ENCODE results near the gene MRPL21. TPM values are rescaled to one million over a fixed set of nuclear protein-coding genes. Genes with fewer than 3 reads are reported as not detected.
"Not testable (repeated sequence)": the region's sequence is repeated elsewhere in the genome, so short reads cannot be mapped to it uniquely, and the experiment has no call there.

MRPL21 gene
- total RNA-seq, 1 experiment from 2014 or later, result 179 TPM

GRCh38 chr11:68857037-68857586 lies 46.5 kb downstream of the MRPL21 start:
- no peaks in the 10 kb centered on the region for H3K9me3 Mint-ChIP-seq (ENCODE audit: unreplicated experiment)
- POLR2A ChIA-PET, result no interaction called here
- H3K36me3 Mint-ChIP-seq (ENCODE audit: insufficient read depth, unreplicated experiment), result peaks cover 6% of the 10 kb centered on the region
- Histone ChIP-seq H3K4me3 (ENCODE audit: low read depth, low read length) (no peak overlapping the region), H3K4me1 (peaks cover 20% of the 10 kb centered on the region), H3K27me3 (replicated peaks; ENCODE audit: control insufficient read depth, insufficient read depth, low read length) (no peaks in the 10 kb centered on the region), H3K36me3 (ENCODE audit: control insufficient read depth, insufficient read depth, low read length) (no peaks in the 10 kb centered on the region), H3K9me3 (0 out of 2 replicates have a peak, but pooled peaks cover 3% of the 10 kb centered on the region)
- H3K27me3 Mint-ChIP-seq (ENCODE audit: insufficient read depth, unreplicated experiment), result no peaks in the 10 kb centered on the region
- TF ChIP-seq CTCF (IDR thresholded peaks at IDR 0.05; ENCODE audit: insufficient read depth in 1 of 2, low read depth in 1 of 2, low read length in 1 of 2, severe bottlenecking in 1 of 2, unreplicated experiment in 1 of 2), result no peak
- no TSS peak for BruUV-seq (replicated peaks)
- H3K27ac Mint-ChIP-seq (ENCODE audit: unreplicated experiment), result peak overlapping the region; percentile 77
- DNase-seq, result no peak
- H3K4me1 Mint-ChIP-seq (ENCODE audit: low read depth, unreplicated experiment), result peaks cover 13% of the 10 kb centered on the region
- peak overlapping the region; percentile 15 for H3K4me3 Mint-ChIP-seq (ENCODE audit: unreplicated experiment)
- CTCF ChIA-PET, result no interaction called here
- intact Hi-C loops (cut with micrococcal nuclease; ENCODE audit: unreplicated experiment), result loop anchor here (1.0 to 5.0 kb wide), 2 partner anchors 18 to 225 kb away; no protein-coding TSS in a partner anchor

DNA sequence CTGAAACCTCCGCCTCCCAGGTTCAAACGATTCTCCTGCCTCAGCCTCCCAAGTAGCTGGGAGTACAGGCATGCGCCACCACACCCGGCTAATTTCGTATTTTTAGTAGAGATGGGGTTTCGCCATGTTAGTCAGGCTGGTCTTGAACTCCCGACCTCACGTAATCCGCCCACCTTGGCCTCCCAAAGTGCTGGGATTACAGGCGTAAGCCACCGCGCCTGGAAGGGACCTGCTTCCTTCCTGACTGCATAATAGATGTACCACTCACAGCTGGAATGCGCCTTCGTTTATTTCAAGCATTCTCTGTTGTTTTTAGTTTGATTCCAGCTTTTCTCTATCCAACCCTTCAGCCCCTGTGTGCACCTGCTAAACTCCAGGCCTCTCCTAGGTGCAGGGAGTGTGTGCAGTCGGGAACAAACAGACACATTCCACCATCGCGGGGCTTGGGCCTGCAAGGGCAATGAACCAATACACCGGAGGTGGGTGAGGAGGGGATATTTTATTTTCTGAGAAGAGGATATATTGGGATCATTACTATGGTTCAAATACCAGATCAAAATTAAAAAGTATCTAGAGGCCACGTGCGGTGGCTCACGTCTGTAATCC lies 47.1 kb downstream of the MRPL21 start:
- CTCF ChIA-PET, result interaction anchor here (0.7 kb wide), 1 partner anchor 554 kb away, joined by 4 read pairs; no protein-coding TSS in a partner anchor
- H3K4me1 ChIP-seq, result peaks cover 20% of the 10 kb centered on the region
- H3K9me3 Mint-ChIP-seq (ENCODE audit: unreplicated experiment); H3K9me3 ChIP-seq; H3K36me3 ChIP-seq (ENCODE audit: control insufficient read depth, insufficient read depth, low read length); H3K4me3 Mint-ChIP-seq (ENCODE audit: unreplicated experiment); H3K27me3 ChIP-seq (replicated peaks; ENCODE audit: control insufficient read depth, insufficient read depth, low read length); H3K36me3 Mint-ChIP-seq (ENCODE audit: insufficient read depth, unreplicated experiment); H3K27me3 Mint-ChIP-seq (ENCODE audit: insufficient read depth, unreplicated experiment); H3K4me3 ChIP-seq (ENCODE audit: low read depth, low read length); POLR2A ChIA-PET; BruUV-seq (replicated peaks); DNase-seq: not testable (repeated sequence)
- intact Hi-C loops (cut with micrococcal nuclease; ENCODE audit: unreplicated experiment), result loop anchor here (1.0 to 5.0 kb wide), 2 partner anchors 17 to 224 kb away; no protein-coding TSS in a partner anchor
- peak overlapping the region; percentile 77 for H3K27ac Mint-ChIP-seq (ENCODE audit: unreplicated experiment)
- H3K4me1 Mint-ChIP-seq (ENCODE audit: low read depth, unreplicated experiment), result peaks cover 13% of the 10 kb centered on the region

GRCh38 chr11:68855205-68855981 lies 48.2 kb downstream of the MRPL21 start:
- no peak for DNase-seq
- Mint-ChIP-seq H3K4me1 (ENCODE audit: low read depth, unreplicated experiment) (peaks cover 13% of the 10 kb centered on the region), H3K27me3 (ENCODE audit: insufficient read depth, unreplicated experiment) (no peaks in the 10 kb centered on the region), H3K36me3 (ENCODE audit: insufficient read depth, unreplicated experiment) (peaks cover 6% of the 10 kb centered on the region), H3K27ac (ENCODE audit: unreplicated experiment) (no peak overlapping the region), H3K4me3 (ENCODE audit: unreplicated experiment) (no peak overlapping the region), H3K9me3 (ENCODE audit: unreplicated experiment) (no peaks in the 10 kb centered on the region)
- H3K4me1 ChIP-seq, result peaks cover 20% of the 10 kb centered on the region
- CTCF ChIA-PET, result no interaction called here
- intact Hi-C loops (cut with micrococcal nuclease; ENCODE audit: unreplicated experiment), result loop anchor here (5.0 kb wide), 1 partner anchor 223 kb away; no protein-coding TSS in a partner anchor
- H3K4me3 ChIP-seq (ENCODE audit: low read depth, low read length), result no peak overlapping the region
- H3K27me3 ChIP-seq (replicated peaks; ENCODE audit: control insufficient read depth, insufficient read depth, low read length), result no peaks in the 10 kb centered on the region
- POLR2A ChIA-PET, result no interaction called here
- no peaks in the 10 kb centered on the region for H3K36me3 ChIP-seq (ENCODE audit: control insufficient read depth, insufficient read depth, low read length)
- H3K9me3 ChIP-seq, result 0 out of 2 replicates have a peak, but pooled peaks cover 3% of the 10 kb centered on the region
- no peak for TF ChIP-seq CTCF (IDR thresholded peaks at IDR 0.05; ENCODE audit: insufficient read depth in 1 of 2, low read depth in 1 of 2, low read length in 1 of 2, severe bottlenecking in 1 of 2, unreplicated experiment in 1 of 2)
- BruUV-seq (replicated peaks), result no TSS peak
